Measurements from ENCODE around the gene GPSM3. TPM values are rescaled to one million over a fixed set of nuclear protein-coding genes. Genes with fewer than 3 reads are reported as not detected.

Gene GPSM3
- total and polyA plus RNA-seq, 2 donors (not counting 1 experiment from before 2014, with no cell fraction given): 2.3 to 7.0 TPM

DNA sequence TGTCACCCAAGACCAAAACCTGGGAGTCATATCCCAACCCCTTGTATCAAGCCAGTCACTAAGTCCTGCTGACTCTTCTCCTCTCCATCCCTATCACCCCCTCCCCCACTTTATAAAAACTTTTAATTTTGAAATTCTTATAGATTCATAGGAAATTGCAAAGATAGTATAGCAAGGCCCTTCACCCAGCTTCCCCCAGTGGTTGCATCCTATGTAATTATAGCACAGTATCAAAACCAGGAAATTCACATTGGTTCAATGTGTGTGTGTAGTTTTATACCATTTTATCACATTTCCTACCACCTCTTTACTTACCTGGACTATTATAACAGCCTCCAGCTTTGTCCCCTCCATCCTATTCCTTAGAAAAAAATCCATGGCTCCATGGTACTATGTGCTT lies 34.4 kb downstream of the GPSM3 start:
- no peak for TF ChIP-seq EZH2 (IDR thresholded peaks at IDR 0.05; ENCODE audit: low read length, missing control alignments)
- no peak for TF ChIP-seq CTCF (conservative IDR thresholded peaks at IDR 0.05 in 1 of 2, IDR thresholded peaks at IDR 0.05 in 1 of 2; ENCODE audit: low read depth in 1 of 2, low read length in 2 of 2)
- Histone ChIP-seq H3K4me2 (ENCODE audit: extremely low read depth, insufficient read depth, low read length) (no peak overlapping the region), H3K4me1 (ENCODE audit: control insufficient read depth, extremely low read depth, insufficient read depth, low read length) (peaks cover 8% of the 10 kb centered on the region), H2AFZ (ENCODE audit: low read length) (no peak overlapping the region), H3K9me3 (ENCODE audit: control insufficient read depth, insufficient read depth, low read depth, low read length) (no peaks in the 10 kb centered on the region), H3K9ac (ENCODE audit: insufficient read depth, low read length) (no peak overlapping the region), H3K27me3 (ENCODE audit: control insufficient read depth, insufficient read depth, low read length) (no peaks in the 10 kb centered on the region), H3K36me3 (ENCODE audit: control insufficient read depth, insufficient read depth, low read length) (peaks cover 7% of the 10 kb centered on the region), H3K27ac (ENCODE audit: insufficient read depth, low read length) (no peak overlapping the region), H3K79me2 (ENCODE audit: control insufficient read depth, insufficient read depth, low read length) (peaks cover 15% of the 10 kb centered on the region), H4K20me1 (ENCODE audit: control insufficient read depth, extremely low read depth, insufficient read depth, low read length) (no peaks in the 10 kb centered on the region), H3K4me3 (replicated peaks in 1 of 4; ENCODE audit: control extremely low read depth in 1 of 4, insufficient read depth in 1 of 4, low read depth in 3 of 4, low read length in 4 of 4) (no peak overlapping the region)
- no peak for DNase-seq (ENCODE audit: low read depth in 2 of 2)

DNA sequence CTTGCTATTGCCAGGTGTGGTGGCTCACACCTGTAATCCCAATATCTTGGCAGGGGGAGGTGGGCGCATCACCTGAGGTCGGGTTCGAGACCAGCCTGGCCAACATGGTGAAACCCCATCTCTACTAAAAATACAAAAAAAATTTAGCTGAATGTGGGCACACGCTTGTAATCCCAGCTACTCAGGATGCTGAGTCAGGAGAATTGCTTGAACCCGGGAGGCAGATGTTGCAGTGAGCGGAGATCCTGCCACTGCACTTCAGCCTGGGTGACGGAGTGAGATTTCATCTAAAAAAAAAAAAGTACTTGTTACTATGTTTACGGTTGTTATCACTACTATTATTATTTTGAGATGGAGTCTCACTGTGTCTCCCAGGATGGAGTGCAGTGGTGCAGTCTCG lies 35.6 kb downstream of the GPSM3 start:
- peaks cover 5% of the 10 kb centered on the region for H3K36me3 ChIP-seq (ENCODE audit: control insufficient read depth, insufficient read depth, low read length)
- peaks cover 15% of the 10 kb centered on the region for H3K79me2 ChIP-seq (ENCODE audit: control insufficient read depth, insufficient read depth, low read length)
- no peak for TF ChIP-seq CTCF (conservative IDR thresholded peaks at IDR 0.05 in 1 of 2, IDR thresholded peaks at IDR 0.05 in 1 of 2; ENCODE audit: low read depth in 1 of 2, low read length in 2 of 2)
- TF ChIP-seq EZH2 (IDR thresholded peaks at IDR 0.05; ENCODE audit: low read length, missing control alignments): no peak
- peaks cover 18% of the 10 kb centered on the region for H3K4me1 ChIP-seq (ENCODE audit: control insufficient read depth, extremely low read depth, insufficient read depth, low read length)
- no peaks in the 10 kb centered on the region for H3K9me3 ChIP-seq (ENCODE audit: control insufficient read depth, insufficient read depth, low read depth, low read length)
- H3K27me3 ChIP-seq (ENCODE audit: control insufficient read depth, insufficient read depth, low read length): no peaks in the 10 kb centered on the region
- H2AFZ ChIP-seq (ENCODE audit: low read length): no peak overlapping the region
- no peak overlapping the region for H3K9ac ChIP-seq (ENCODE audit: insufficient read depth, low read length)
- no peak overlapping the region for H3K4me2 ChIP-seq (ENCODE audit: extremely low read depth, insufficient read depth, low read length)
- H4K20me1 ChIP-seq (ENCODE audit: control insufficient read depth, extremely low read depth, insufficient read depth, low read length): no peaks in the 10 kb centered on the region
- H3K27ac ChIP-seq (ENCODE audit: insufficient read depth, low read length): no peak overlapping the region
- no peak for DNase-seq (ENCODE audit: low read depth in 2 of 2)
- no peak overlapping the region for H3K4me3 ChIP-seq (replicated peaks in 1 of 4; ENCODE audit: control extremely low read depth in 1 of 4, insufficient read depth in 1 of 4, low read depth in 3 of 4, low read length in 4 of 4)

DNA sequence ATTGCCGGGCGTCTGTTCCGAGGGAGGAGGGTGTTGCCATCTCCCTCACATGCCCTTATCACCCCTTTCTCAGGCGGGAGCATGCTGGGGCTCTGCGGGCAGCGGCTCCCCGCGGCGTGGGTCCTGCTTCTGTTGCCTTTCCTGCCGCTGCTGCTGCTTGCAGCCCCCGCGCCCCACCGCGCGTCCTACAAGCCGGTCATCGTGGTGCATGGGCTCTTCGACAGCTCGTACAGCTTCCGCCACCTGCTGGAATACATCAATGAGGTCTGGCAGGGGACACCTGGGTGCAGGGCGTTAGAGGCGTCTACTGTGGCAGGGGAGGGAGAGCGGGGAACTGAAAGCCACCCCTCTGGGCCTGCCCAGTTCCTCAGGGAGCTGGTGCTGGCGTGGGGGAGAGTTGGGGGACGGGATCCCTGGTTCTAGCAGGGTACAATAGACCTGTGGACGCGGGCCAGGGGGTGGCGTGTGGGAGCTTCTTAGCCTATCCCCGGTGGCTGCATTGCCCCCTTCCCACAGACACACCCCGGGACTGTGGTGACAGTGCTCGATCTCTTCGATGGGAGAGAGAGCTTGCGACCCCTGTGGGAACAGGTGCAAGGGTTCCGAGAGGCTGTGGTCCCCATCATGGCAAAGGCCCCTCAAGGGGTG lies 37.8 kb downstream of the GPSM3 start:
- H3K4me2 ChIP-seq (ENCODE audit: extremely low read depth, insufficient read depth, low read length): peak overlapping the region; percentile 99
- H3K27me3 ChIP-seq (ENCODE audit: control insufficient read depth, insufficient read depth, low read length): no peaks in the 10 kb centered on the region
- DNase-seq (ENCODE audit: low read depth in 2 of 2): peak; percentile 60 to 74
- H3K36me3 ChIP-seq (ENCODE audit: control insufficient read depth, insufficient read depth, low read length): peaks cover 5% of the 10 kb centered on the region
- peak overlapping the region; percentile 95 for H3K27ac ChIP-seq (ENCODE audit: insufficient read depth, low read length)
- H2AFZ ChIP-seq (ENCODE audit: low read length): peak overlapping the region; percentile 94
- H3K4me3 ChIP-seq (replicated peaks in 1 of 4; ENCODE audit: control extremely low read depth in 1 of 4, insufficient read depth in 1 of 4, low read depth in 3 of 4, low read length in 4 of 4): peak overlapping the region; percentile 91 to 96 (median 94)
- H4K20me1 ChIP-seq (ENCODE audit: control insufficient read depth, extremely low read depth, insufficient read depth, low read length): no peaks in the 10 kb centered on the region
- peaks cover 18% of the 10 kb centered on the region for H3K4me1 ChIP-seq (ENCODE audit: control insufficient read depth, extremely low read depth, insufficient read depth, low read length)
- H3K9ac ChIP-seq (ENCODE audit: insufficient read depth, low read length): peak overlapping the region; percentile 86
- peaks cover 15% of the 10 kb centered on the region for H3K79me2 ChIP-seq (ENCODE audit: control insufficient read depth, insufficient read depth, low read length)
- TF ChIP-seq CTCF (conservative IDR thresholded peaks at IDR 0.05 in 1 of 2, IDR thresholded peaks at IDR 0.05 in 1 of 2; ENCODE audit: low read depth in 1 of 2, low read length in 2 of 2) (peak; percentile 42 to 48), EZH2 (IDR thresholded peaks at IDR 0.05; ENCODE audit: low read length, missing control alignments) (no peak)
- no peaks in the 10 kb centered on the region for H3K9me3 ChIP-seq (ENCODE audit: control insufficient read depth, insufficient read depth, low read depth, low read length)
